ENCODE measurements around the gene RRM2.

RRM2 gene

DNA sequence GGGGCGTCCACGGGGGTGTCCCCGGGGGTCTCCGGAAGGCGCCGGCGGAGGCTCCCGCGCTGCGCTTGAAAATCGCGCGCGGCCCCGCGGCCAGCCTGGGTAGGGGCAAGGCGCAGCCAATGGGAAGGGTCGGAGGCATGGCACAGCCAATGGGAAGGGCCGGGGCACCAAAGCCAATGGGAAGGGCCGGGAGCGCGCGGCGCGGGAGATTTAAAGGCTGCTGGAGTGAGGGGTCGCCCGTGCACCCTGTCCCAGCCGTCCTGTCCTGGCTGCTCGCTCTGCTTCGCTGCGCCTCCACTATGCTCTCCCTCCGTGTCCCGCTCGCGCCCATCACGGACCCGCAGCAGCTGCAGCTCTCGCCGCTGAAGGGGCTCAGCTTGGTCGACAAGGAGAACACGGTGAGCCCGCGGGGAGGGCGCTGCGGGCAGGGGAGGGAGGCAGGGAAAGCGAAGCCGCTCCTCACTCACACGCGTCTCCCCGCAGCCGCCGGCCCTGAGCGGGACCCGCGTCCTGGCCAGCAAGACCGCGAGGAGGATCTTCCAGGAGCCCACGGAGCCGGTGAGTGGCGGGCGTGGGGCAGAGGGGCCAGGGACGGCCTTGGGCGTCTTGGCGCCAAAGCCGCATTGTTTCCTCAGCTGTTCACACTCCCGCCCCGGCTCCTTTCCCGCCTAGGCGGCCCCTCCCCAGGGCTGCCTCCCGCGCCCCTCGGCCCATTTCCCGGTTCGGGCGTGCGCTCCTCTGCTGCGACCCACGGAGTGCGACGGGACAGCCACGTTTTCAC is at the start of gene RRM2 (continued):
- TF ChIP-seq, protein P1, sequence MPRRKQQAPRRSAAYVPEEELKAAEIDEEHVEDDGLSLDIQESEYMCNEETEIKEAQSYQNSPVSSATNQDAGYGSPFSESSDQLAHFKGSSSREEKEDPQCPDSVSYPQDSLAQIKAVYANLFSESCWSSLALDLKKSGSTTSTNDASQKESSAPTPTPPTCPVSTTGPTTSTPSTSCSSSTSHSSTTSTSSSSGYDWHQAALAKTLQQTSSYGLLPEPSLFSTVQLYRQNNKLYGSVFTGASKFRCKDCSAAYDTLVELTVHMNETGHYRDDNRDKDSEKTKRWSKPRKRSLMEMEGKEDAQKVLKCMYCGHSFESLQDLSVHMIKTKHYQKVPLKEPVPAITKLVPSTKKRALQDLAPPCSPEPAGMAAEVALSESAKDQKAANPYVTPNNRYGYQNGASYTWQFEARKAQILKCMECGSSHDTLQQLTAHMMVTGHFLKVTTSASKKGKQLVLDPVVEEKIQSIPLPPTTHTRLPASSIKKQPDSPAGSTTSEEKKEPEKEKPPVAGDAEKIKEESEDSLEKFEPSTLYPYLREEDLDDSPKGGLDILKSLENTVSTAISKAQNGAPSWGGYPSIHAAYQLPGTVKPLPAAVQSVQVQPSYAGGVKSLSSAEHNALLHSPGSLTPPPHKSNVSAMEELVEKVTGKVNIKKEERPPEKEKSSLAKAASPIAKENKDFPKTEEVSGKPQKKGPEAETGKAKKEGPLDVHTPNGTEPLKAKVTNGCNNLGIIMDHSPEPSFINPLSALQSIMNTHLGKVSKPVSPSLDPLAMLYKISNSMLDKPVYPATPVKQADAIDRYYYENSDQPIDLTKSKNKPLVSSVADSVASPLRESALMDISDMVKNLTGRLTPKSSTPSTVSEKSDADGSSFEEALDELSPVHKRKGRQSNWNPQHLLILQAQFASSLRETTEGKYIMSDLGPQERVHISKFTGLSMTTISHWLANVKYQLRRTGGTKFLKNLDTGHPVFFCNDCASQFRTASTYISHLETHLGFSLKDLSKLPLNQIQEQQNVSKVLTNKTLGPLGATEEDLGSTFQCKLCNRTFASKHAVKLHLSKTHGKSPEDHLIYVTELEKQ (tag by site-specific recombination; IDR thresholded peaks at IDR 0.05; ENCODE audit: borderline replicate concordance), result no peak
- TF ChIP-seq ZNF155 (tag by site-specific recombination; IDR thresholded peaks at IDR 0.05) (no peak), ZNF121 (tag by site-specific recombination; IDR thresholded peaks at IDR 0.05) (peak; percentile 46; the same call in 1 of the 2 replicates), HOXD13 (CRISPR knock-in tag; IDR thresholded peaks at IDR 0.05; ENCODE audit: borderline replicate concordance) (peak; percentile 44; the same call in 1 of the 2 replicates), ZFP41 (tag by site-specific recombination; IDR thresholded peaks at IDR 0.05; ENCODE audit: borderline replicate concordance) (0 out of 2 replicates have a peak, but pooled peaks have one; percentile 64), ZNF311 (tag by site-specific recombination; IDR thresholded peaks at IDR 0.05; ENCODE audit: borderline replicate concordance) (no peak), ZNF394 (tag by site-specific recombination; IDR thresholded peaks at IDR 0.05; ENCODE audit: borderline replicate concordance) (peak; percentile 79), ZNF211 (tag by site-specific recombination; IDR thresholded peaks at IDR 0.05; ENCODE audit: low read depth) (no peak), ZNF792 (tag by site-specific recombination; IDR thresholded peaks at IDR 0.05) (0 out of 2 replicates have a peak, but pooled peaks have one; percentile 50), ZNF610 (tag by site-specific recombination; IDR thresholded peaks at IDR 0.05; ENCODE audit: borderline replicate concordance) (peak; percentile 64), ZFP69B (tag by site-specific recombination; IDR thresholded peaks at IDR 0.05) (peak; percentile 32; the same call in 1 of the 2 replicates), HOXA7 (CRISPR knock-in tag; IDR thresholded peaks at IDR 0.05; ENCODE audit: borderline replicate concordance) (no peak), ZNF146 (tag by site-specific recombination; IDR thresholded peaks at IDR 0.05) (no peak; the same call in 1 of the 2 replicates), SETDB1 (IDR thresholded peaks at IDR 0.05; ENCODE audit: insufficient read length, low read length) (no peak), ZNF747 (tag by site-specific recombination; IDR thresholded peaks at IDR 0.05) (no peak)
- TF ChIP-seq, protein P2, sequence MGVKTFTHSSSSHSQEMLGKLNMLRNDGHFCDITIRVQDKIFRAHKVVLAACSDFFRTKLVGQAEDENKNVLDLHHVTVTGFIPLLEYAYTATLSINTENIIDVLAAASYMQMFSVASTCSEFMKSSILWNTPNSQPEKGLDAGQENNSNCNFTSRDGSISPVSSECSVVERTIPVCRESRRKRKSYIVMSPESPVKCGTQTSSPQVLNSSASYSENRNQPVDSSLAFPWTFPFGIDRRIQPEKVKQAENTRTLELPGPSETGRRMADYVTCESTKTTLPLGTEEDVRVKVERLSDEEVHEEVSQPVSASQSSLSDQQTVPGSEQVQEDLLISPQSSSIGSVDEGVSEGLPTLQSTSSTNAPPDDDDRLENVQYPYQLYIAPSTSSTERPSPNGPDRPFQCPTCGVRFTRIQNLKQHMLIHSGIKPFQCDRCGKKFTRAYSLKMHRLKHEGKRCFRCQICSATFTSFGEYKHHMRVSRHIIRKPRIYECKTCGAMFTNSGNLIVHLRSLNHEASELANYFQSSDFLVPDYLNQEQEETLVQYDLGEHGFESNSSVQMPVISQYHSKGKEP (tag by site-specific recombination; IDR thresholded peaks at IDR 0.05), result no peak
- TF ChIP-seq, protein P3, sequence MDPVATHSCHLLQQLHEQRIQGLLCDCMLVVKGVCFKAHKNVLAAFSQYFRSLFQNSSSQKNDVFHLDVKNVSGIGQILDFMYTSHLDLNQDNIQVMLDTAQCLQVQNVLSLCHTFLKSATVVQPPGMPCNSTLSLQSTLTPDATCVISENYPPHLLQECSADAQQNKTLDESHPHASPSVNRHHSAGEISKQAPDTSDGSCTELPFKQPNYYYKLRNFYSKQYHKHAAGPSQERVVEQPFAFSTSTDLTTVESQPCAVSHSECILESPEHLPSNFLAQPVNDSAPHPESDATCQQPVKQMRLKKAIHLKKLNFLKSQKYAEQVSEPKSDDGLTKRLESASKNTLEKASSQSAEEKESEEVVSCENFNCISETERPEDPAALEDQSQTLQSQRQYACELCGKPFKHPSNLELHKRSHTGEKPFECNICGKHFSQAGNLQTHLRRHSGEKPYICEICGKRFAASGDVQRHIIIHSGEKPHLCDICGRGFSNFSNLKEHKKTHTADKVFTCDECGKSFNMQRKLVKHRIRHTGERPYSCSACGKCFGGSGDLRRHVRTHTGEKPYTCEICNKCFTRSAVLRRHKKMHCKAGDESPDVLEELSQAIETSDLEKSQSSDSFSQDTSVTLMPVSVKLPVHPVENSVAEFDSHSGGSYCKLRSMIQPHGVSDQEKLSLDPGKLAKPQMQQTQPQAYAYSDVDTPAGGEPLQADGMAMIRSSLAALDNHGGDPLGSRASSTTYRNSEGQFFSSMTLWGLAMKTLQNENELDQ (tag by site-specific recombination; IDR thresholded peaks at IDR 0.05; ENCODE audit: low read depth), result no peak
- TF ChIP-seq, protein P4, sequence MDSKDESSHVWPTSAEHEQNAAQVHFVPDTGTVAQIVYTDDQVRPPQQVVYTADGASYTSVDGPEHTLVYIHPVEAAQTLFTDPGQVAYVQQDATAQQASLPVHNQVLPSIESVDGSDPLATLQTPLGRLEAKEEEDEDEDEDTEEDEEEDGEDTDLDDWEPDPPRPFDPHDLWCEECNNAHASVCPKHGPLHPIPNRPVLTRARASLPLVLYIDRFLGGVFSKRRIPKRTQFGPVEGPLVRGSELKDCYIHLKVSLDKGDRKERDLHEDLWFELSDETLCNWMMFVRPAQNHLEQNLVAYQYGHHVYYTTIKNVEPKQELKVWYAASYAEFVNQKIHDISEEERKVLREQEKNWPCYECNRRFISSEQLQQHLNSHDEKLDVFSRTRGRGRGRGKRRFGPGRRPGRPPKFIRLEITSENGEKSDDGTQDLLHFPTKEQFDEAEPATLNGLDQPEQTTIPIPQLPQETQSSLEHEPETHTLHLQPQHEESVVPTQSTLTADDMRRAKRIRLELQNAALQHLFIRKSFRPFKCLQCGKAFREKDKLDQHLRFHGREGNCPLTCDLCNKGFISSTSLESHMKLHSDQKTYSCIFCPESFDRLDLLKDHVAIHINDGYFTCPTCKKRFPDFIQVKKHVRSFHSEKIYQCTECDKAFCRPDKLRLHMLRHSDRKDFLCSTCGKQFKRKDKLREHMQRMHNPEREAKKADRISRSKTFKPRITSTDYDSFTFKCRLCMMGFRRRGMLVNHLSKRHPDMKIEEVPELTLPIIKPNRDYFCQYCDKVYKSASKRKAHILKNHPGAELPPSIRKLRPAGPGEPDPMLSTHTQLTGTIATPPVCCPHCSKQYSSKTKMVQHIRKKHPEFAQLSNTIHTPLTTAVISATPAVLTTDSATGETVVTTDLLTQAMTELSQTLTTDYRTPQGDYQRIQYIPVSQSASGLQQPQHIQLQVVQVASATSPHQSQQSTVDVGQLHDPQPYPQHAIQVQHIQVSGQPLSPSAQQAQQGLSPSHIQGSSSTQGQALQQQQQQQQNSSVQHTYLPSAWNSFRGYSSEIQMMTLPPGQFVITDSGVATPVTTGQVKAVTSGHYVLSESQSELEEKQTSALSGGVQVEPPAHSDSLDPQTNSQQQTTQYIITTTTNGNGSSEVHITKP (tag by site-specific recombination; IDR thresholded peaks at IDR 0.05), result peak; percentile 21; the same call in 1 of the 2 replicates
- TF ChIP-seq, protein P5, sequence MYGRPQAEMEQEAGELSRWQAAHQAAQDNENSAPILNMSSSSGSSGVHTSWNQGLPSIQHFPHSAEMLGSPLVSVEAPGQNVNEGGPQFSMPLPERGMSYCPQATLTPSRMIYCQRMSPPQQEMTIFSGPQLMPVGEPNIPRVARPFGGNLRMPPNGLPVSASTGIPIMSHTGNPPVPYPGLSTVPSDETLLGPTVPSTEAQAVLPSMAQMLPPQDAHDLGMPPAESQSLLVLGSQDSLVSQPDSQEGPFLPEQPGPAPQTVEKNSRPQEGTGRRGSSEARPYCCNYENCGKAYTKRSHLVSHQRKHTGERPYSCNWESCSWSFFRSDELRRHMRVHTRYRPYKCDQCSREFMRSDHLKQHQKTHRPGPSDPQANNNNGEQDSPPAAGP (tag by site-specific recombination; IDR thresholded peaks at IDR 0.05), result peak; percentile 83; the same call in 1 of the 2 replicates
- TF ChIP-seq, protein P6, sequence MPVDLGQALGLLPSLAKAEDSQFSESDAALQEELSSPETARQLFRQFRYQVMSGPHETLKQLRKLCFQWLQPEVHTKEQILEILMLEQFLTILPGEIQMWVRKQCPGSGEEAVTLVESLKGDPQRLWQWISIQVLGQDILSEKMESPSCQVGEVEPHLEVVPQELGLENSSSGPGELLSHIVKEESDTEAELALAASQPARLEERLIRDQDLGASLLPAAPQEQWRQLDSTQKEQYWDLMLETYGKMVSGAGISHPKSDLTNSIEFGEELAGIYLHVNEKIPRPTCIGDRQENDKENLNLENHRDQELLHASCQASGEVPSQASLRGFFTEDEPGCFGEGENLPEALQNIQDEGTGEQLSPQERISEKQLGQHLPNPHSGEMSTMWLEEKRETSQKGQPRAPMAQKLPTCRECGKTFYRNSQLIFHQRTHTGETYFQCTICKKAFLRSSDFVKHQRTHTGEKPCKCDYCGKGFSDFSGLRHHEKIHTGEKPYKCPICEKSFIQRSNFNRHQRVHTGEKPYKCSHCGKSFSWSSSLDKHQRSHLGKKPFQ (tag by site-specific recombination; IDR thresholded peaks at IDR 0.05), result peak; percentile 85
- TF ChIP-seq, protein P7, sequence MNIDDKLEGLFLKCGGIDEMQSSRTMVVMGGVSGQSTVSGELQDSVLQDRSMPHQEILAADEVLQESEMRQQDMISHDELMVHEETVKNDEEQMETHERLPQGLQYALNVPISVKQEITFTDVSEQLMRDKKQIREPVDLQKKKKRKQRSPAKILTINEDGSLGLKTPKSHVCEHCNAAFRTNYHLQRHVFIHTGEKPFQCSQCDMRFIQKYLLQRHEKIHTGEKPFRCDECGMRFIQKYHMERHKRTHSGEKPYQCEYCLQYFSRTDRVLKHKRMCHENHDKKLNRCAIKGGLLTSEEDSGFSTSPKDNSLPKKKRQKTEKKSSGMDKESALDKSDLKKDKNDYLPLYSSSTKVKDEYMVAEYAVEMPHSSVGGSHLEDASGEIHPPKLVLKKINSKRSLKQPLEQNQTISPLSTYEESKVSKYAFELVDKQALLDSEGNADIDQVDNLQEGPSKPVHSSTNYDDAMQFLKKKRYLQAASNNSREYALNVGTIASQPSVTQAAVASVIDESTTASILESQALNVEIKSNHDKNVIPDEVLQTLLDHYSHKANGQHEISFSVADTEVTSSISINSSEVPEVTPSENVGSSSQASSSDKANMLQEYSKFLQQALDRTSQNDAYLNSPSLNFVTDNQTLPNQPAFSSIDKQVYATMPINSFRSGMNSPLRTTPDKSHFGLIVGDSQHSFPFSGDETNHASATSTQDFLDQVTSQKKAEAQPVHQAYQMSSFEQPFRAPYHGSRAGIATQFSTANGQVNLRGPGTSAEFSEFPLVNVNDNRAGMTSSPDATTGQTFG (tag by site-specific recombination; IDR thresholded peaks at IDR 0.05; ENCODE audit: borderline replicate concordance), result 0 out of 2 replicates have a peak, but pooled peaks have one; percentile 58

Data from HEK293 (cell line).